ENCODE data around the gene C6orf89. TPM values are rescaled to one million over a fixed set of nuclear protein-coding genes. Genes with fewer than 3 reads are reported as not detected.

Gene C6orf89
- total and polyA plus RNA-seq, 2 of the 13 experiments (the other 11 are each of a cell fraction or from before 2014, with no cell fraction given): 22.1 to 32.2 TPM

DNA sequence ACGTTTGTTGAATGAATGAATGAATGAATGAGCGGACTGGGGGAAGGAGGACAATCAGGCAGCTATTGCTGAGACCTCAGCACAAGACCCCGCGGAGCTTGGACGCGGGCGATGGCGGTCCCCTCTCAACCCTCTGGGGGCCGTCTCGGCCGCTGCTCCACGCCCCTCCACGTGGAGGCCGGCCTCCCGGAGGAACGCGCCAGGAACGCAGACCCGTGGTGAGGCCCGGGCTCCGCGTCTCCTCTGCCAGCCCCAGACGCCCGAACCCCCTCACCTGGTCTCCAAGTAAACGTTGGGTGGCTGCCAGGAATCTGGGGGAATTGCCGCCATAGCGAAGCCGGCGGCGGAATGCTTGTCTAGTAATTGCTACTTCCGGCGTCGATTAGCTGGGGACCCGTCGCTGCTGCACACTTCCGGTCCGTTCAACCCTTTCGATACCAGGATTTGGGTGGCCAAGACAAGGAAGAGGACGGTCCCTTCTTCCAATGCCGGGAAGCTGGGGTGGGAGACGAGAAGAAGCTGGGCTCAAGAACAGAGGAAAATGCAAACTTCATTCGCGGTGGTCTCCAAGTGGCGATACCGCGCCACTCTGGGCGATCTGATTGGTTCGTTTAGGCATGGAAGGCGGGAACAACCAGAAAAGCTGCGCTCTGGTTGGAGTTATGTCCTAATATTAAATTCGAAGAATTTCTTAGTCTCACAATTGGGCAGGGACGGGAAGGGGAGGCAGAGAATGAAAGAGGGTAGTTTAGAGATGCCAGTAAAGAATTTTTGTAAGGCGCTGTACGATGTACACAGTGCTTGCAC, 11.1 kb upstream of the C6orf89 start, which contains the start of gene PPIL1 (continued):
- TF ChIP-seq, protein P1, sequence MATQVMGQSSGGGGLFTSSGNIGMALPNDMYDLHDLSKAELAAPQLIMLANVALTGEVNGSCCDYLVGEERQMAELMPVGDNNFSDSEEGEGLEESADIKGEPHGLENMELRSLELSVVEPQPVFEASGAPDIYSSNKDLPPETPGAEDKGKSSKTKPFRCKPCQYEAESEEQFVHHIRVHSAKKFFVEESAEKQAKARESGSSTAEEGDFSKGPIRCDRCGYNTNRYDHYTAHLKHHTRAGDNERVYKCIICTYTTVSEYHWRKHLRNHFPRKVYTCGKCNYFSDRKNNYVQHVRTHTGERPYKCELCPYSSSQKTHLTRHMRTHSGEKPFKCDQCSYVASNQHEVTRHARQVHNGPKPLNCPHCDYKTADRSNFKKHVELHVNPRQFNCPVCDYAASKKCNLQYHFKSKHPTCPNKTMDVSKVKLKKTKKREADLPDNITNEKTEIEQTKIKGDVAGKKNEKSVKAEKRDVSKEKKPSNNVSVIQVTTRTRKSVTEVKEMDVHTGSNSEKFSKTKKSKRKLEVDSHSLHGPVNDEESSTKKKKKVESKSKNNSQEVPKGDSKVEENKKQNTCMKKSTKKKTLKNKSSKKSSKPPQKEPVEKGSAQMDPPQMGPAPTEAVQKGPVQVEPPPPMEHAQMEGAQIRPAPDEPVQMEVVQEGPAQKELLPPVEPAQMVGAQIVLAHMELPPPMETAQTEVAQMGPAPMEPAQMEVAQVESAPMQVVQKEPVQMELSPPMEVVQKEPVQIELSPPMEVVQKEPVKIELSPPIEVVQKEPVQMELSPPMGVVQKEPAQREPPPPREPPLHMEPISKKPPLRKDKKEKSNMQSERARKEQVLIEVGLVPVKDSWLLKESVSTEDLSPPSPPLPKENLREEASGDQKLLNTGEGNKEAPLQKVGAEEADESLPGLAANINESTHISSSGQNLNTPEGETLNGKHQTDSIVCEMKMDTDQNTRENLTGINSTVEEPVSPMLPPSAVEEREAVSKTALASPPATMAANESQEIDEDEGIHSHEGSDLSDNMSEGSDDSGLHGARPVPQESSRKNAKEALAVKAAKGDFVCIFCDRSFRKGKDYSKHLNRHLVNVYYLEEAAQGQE (IDR thresholded peaks at IDR 0.05; ENCODE audit: borderline replicate concordance in 1 of 2, low read depth in 1 of 2, low read length in 2 of 2): peak in 1 of 2 experiments; percentile 40; a peak in 1 of 4 replicates
- TF ChIP-seq ZFP1 (CRISPR knock-in tag; IDR thresholded peaks at IDR 0.05) (0 out of 2 replicates have a peak, but pooled peaks have one; percentile 20), ZNF10 (CRISPR knock-in tag; IDR thresholded peaks at IDR 0.05; ENCODE audit: borderline replicate concordance, low read depth) (no peak), ZNF101 (CRISPR knock-in tag; IDR thresholded peaks at IDR 0.05; ENCODE audit: borderline replicate concordance, low read depth) (no peak), ZNF552 (CRISPR knock-in tag; IDR thresholded peaks at IDR 0.05; ENCODE audit: borderline replicate concordance) (peak; percentile 21; the same call in 1 of the 2 replicates), FOXP1 (IDR thresholded peaks at IDR 0.05) (no peak), FOXP1 (CRISPR knock-in tag; IDR thresholded peaks at IDR 0.05) (no peak), SIN3B (IDR thresholded peaks at IDR 0.05; ENCODE audit: low read length) (peak; percentile 84), RBFOX2 (IDR thresholded peaks at IDR 0.05; ENCODE audit: low read depth, low read length) (peak; percentile 90), ZKSCAN1 (IDR thresholded peaks at IDR 0.05; ENCODE audit: low read length) (no peak), CREM (IDR thresholded peaks at IDR 0.05) (peak; percentile 81), CREM (CRISPR knock-in tag; IDR thresholded peaks at IDR 0.05) (no peak), ZNF761 (CRISPR knock-in tag; conservative IDR thresholded peaks at IDR 0.05) (peak; percentile 51; the same call in 1 of the 2 replicates), ZNF326 (CRISPR knock-in tag; IDR thresholded peaks at IDR 0.05; ENCODE audit: borderline replicate concordance) (no peak), SP140L (CRISPR knock-in tag; IDR thresholded peaks at IDR 0.05; ENCODE audit: borderline replicate concordance) (0 out of 2 replicates have a peak, but pooled peaks have one; percentile 37), LCORL (IDR thresholded peaks at IDR 0.05) (peak; percentile 86), LCORL (CRISPR knock-in tag; IDR thresholded peaks at IDR 0.05) (peak; percentile 80), ZNF251 (CRISPR knock-in tag; IDR thresholded peaks at IDR 0.05) (no peak), SOX13 (IDR thresholded peaks at IDR 0.05) (peak; percentile 19; the same call in 1 of the 2 replicates), SOX13 (CRISPR knock-in tag; conservative IDR thresholded peaks at IDR 0.05 in 1 of 2, IDR thresholded peaks at IDR 0.05 in 1 of 2) (peak in 1 of 2 experiments; percentile 38; a peak in 1 of 4 replicates)
- TF ChIP-seq, protein P2, sequence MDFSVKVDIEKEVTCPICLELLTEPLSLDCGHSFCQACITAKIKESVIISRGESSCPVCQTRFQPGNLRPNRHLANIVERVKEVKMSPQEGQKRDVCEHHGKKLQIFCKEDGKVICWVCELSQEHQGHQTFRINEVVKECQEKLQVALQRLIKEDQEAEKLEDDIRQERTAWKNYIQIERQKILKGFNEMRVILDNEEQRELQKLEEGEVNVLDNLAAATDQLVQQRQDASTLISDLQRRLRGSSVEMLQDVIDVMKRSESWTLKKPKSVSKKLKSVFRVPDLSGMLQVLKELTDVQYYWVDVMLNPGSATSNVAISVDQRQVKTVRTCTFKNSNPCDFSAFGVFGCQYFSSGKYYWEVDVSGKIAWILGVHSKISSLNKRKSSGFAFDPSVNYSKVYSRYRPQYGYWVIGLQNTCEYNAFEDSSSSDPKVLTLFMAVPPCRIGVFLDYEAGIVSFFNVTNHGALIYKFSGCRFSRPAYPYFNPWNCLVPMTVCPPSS (IDR thresholded peaks at IDR 0.05): no peak
- TF ChIP-seq, protein P3, sequence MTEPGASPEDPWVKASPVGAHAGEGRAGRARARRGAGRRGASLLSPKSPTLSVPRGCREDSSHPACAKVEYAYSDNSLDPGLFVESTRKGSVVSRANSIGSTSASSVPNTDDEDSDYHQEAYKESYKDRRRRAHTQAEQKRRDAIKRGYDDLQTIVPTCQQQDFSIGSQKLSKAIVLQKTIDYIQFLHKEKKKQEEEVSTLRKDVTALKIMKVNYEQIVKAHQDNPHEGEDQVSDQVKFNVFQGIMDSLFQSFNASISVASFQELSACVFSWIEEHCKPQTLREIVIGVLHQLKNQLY (CRISPR knock-in tag; IDR thresholded peaks at IDR 0.05): no peak
- TF ChIP-seq, protein P4, sequence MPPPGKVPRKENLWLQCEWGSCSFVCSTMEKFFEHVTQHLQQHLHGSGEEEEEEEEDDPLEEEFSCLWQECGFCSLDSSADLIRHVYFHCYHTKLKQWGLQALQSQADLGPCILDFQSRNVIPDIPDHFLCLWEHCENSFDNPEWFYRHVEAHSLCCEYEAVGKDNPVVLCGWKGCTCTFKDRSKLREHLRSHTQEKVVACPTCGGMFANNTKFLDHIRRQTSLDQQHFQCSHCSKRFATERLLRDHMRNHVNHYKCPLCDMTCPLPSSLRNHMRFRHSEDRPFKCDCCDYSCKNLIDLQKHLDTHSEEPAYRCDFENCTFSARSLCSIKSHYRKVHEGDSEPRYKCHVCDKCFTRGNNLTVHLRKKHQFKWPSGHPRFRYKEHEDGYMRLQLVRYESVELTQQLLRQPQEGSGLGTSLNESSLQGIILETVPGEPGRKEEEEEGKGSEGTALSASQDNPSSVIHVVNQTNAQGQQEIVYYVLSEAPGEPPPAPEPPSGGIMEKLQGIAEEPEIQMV (CRISPR knock-in tag; IDR thresholded peaks at IDR 0.05; ENCODE audit: low read depth): peak; percentile 36; the same call in 1 of the 2 replicates
- TF ChIP-seq, protein P5, sequence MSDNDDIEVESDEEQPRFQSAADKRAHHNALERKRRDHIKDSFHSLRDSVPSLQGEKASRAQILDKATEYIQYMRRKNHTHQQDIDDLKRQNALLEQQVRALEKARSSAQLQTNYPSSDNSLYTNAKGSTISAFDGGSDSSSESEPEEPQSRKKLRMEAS (IDR thresholded peaks at IDR 0.05): peak; percentile 96

All from HepG2 (cell line).